ENCODE results near the gene ZNF592. TPM values are rescaled to one million over a fixed set of nuclear protein-coding genes. Genes with fewer than 3 reads are reported as not detected.

ZNF592 gene
- total and polyA plus RNA-seq, 9 of the 15 experiments (the other 6 are each of a cell fraction or from before 2014, with no cell fraction given) = 0.88 to 23.8 (median 7.4) TPM

GRCh38 chr15:84785053-84785452 is 36.7 kb downstream of the ZNF592 start (continued):
- no peak for TF ChIP-seq SAFB (IDR thresholded peaks at IDR 0.05; ENCODE audit: borderline replicate concordance, low read depth, low read length)
- TF ChIP-seq HNRNPLL (IDR thresholded peaks at IDR 0.05; ENCODE audit: low read depth, low read length, poor library complexity, severe bottlenecking) = no peak
- TF ChIP-seq ZNF589 (CRISPR knock-in tag; IDR thresholded peaks at IDR 0.05; ENCODE audit: low read depth) = no peak
- TF ChIP-seq MNT (conservative IDR thresholded peaks at IDR 0.05) = 0 out of 4 replicates have a peak, but pooled peaks of 1 of the 2 experiments have one; percentile 19
- no peak for TF ChIP-seq TRIM24 (IDR thresholded peaks at IDR 0.05)
- no peak for TF ChIP-seq DEAF1 (CRISPR knock-in tag; IDR thresholded peaks at IDR 0.05)
- TF ChIP-seq BHLHE40 (IDR thresholded peaks at IDR 0.05; ENCODE audit: low read length) = 0 out of 2 replicates have a peak, but pooled peaks have one; percentile 16
- no peak for TF ChIP-seq POLR3A (IDR thresholded peaks at IDR 0.05; ENCODE audit: borderline replicate concordance, extremely low read depth, insufficient read depth, insufficient read length)
- TF ChIP-seq PURB (CRISPR knock-in tag; IDR thresholded peaks at IDR 0.05; ENCODE audit: low read depth) = no peak
- TF ChIP-seq NFE2L1 (tag; IDR thresholded peaks at IDR 0.05; ENCODE audit: borderline replicate concordance, low read depth) = no peak
- peak; percentile 12 for TF ChIP-seq RBBP5 (IDR thresholded peaks at IDR 0.05; ENCODE audit: borderline replicate concordance, insufficient read depth, low read length, poor library complexity, severe bottlenecking)
- TF ChIP-seq E2F3 (CRISPR knock-in tag; IDR thresholded peaks at IDR 0.05) = no peak
- TF ChIP-seq NRF1 (conservative IDR thresholded peaks at IDR 0.05 in 1 of 2, IDR thresholded peaks at IDR 0.05 in 1 of 2) = no peak
- TF ChIP-seq PKNOX1 (IDR thresholded peaks at IDR 0.05) = 0 out of 2 replicates have a peak, but pooled peaks have one; percentile 8
- peak; percentile 36; the same call in 1 of the 2 replicates for TF ChIP-seq USF1 (CRISPR knock-in tag; IDR thresholded peaks at IDR 0.05)

All from K562 (cell line).